Kasumi-1 (cell line): ENCODE measurements around the gene CHIA.
A peak's percentile ranks its signal among the peaks of the same experiment; 100 is the strongest.
"Not testable (repeated sequence)": the region's sequence is repeated elsewhere in the genome, so short reads cannot be mapped to it uniquely, and the experiment has no call there.

Source experiments
- DNase-seq, 2 experiments: peaks; one replicate each; lab custom pipeline; 2025; lab: John Stamatoyannopoulos, UW

CHIA gene

DNA sequence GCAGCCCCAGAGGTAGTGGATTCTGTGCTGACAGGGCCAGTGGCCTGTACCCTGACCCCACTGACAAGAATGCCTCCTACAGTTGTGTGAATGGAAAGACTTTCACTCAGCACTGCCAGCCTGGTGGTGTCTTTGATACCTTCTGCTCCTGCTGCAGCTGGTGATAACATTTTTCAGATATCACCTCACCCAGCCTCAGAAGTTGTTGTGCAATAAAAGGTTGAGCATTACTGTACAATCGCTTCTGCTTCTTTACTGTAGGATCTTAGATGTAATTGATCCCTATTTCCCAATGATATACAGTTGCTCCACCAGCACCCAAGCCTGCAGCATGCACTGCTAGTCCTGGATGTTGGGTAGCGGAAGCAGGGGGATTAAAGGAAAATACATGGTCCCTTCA, 4.8 kb upstream of the CHIA start:
- no peak for DNase-seq

GRCh38 chr1:111286912-111287311, 3.7 kb upstream of the CHIA start:
- DNase-seq: no peak

- no peak for DNase-seq
Measured at GRCh38 chr1:111289371-111289770, 1.3 kb upstream of the CHIA start.

- DNase-seq: no peak
Measured at GRCh38 chr1:111290104-111290503, 547 bp upstream of the CHIA start.

DNA sequence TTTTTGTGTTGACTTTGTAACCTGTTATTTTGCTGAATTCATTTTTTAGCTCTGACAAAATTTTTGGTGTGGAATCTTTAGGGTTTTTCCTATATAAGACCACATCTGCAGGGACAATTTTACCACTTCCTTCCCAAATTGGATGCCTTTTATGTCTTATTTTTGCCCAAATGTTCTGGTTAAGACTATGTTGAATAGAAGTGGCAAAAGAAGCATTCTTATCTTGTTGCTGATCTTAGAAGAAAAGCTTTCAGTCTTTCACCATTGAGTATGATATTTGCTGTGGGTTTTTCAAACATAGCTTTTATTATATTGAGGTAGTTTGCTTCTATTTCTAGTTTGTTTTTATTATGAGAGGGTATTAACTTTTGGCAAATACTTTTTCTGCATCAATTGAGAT, 3.7 kb downstream of the CHIA start:
- no peak for DNase-seq

DNA sequence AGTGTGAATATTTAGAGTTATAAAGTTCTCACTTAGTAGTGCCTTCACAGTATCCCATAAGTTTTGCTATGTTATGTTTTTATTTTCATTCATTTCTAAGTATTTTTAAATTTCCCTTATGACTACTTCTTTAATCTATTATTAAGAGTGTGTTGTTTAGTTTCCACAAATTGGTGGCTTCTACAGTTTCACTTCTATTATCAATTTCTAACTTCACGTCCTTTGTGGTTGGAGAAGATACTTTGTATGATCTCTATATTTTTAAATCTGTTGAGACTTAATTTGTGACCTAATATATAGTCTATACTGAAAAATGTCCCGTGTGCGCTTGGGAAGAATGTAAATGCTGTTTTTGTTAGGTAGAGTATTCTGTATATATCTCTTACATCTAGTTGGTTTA, 11.7 kb downstream of the CHIA start:
- no peak for DNase-seq

- no peak for DNase-seq
Measured at GRCh38 chr1:111309690-111310089, 19.0 kb downstream of the CHIA start.

GRCh38 chr1:111318523-111318922, 27.9 kb downstream of the CHIA start:
- no peak for DNase-seq

- no peak for DNase-seq
Measured at GRCh38 chr1:111320066-111320879, 29.6 kb downstream of the CHIA start.

DNA sequence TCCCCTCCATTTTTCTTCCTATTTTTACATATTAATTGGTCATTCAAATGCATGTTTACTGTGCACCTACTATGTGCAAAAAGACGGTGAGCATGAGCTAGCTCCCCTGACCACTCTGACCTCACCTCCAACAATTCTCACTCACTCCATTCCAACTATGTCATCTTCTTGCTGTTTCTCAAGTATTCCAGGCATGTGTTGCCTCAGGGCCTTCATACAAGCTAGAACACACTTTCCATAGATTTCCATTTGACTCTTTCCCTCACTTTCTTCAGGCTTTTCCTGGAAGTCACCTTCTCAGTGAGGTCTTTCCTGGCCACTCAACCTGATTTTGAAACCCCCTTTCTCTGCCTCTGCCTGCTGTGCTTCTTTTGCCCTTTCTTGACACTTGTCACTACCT, 32.6 kb downstream of the CHIA start:
- no peak for DNase-seq

- no peak for DNase-seq
Measured at GRCh38 chr1:111332190-111332589, 41.5 kb downstream of the CHIA start.

- peak; percentile 9 to 37 for DNase-seq
Measured at GRCh38 chr1:111334169-111334568, 43.5 kb downstream of the CHIA start.

GRCh38 chr1:111335214-111335877, 44.7 kb downstream of the CHIA start:
- not testable (repeated sequence) for DNase-seq

- not testable (repeated sequence) for DNase-seq
Measured at GRCh38 chr1:111338849-111339248, 48.2 kb downstream of the CHIA start.

DNA sequence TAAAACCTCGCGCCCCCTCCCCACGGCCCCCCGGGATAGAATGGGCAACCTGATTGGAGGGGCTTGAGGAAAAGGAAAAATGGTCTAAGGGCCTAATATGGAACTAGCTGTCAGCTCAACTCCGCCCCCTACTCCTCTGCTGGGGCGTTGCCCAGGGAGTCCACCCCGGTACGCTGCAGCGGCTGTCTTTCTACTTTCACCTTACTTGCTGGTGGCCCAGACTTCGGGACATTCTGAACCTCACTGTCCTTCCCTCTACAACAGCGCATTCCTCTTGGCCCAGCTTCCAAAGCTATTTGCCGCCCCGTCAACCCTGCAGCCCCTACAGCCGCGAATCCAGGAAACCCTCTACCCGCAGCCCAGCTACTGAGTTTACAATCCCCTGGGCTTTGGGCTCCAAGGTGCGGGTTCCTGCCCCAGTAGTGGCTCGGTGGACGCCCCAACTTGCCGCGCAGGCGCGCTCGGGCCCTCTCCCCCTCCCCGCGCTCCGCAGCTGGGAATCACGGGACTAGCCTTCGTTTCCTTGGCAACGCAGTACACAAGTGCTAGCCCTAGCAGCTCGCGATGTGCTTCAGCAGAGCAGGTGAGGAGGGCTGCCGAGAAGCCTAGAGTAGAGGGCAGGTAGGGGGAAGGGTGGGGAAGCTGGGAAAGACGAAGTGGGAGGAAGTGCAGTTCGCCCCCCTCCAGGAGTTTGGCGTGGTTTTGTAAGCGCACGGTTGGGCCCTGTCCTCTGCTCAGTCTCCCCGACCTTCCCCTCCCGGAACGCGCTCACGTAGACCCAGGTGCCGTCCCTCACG, 55.6 kb downstream of the CHIA start:
- DNase-seq: peak; percentile 46 to 51

GRCh38 chr1:111347026-111347425, 56.4 kb downstream of the CHIA start:
- DNase-seq: no peak

DNA sequence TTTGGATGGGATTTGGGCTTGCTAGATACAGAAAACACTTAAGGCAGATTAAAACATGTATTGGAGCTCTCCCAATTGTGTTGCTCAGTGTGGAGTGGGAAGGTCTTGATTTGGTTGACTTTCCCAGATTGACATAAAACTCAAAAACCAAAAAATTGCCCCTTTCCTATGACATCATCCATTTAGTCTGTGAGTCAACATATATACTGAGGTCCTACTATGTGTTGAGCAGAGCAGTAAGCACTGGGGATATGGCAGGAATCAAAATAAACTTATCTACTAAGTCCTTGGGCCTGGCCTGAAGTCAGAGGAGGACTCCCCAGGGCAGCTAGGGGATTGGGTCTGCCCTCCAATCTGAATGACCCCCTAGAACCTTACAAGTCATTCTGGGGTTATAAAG, 61.0 kb downstream of the CHIA start:
- DNase-seq: no peak

- DNase-seq: no peak
Measured at GRCh38 chr1:111354584-111354983, 63.9 kb downstream of the CHIA start.

GRCh38 chr1:111358964-111359363, 68.3 kb downstream of the CHIA start:
- no peak for DNase-seq

DNA sequence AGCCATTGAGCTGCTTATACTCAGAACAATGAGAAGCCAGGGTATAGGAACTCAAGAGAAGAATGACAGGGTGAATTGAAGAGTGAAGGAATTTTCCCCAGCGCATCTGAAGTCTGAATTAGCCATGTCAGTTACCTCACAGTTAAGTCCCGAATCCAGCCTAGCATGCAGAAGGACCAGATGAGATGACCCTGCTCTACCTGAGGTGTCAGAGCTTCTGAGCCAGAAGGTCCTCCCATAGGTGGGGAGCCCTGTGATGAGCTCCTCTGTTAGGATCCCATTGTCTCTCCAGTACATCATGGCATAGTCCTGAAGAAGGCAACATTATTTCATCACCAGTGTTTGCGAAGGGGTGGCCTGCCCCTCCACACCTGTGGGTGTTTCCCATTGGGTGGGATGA, 68.7 kb downstream of the CHIA start:
- no peak for DNase-seq

DNA sequence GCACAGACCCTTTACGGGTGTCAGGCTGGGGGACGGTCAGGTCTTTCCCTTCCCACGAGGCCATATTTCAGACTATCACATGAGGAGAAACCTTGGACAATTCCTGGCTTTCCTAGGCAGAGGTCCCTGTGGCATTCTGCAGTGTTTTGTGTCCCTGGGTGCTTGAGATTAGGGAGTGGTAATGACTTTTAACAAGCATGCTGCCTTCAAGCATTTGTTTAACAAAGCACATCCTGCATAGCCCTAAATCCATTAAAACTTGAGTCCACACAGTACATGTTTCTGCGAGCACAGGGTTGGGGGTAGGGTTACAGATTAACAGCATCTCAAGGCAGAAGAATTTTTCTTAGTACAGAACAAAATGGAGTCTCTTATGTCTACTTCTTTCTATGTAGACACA, 69.6 kb downstream of the CHIA start:
- not testable (repeated sequence) for DNase-seq

- no peak for DNase-seq
Measured at GRCh38 chr1:111361761-111362160, 71.1 kb downstream of the CHIA start.

GRCh38 chr1:111364690-111365089, 74.0 kb downstream of the CHIA start:
- no peak for DNase-seq
